Liver (tissue), 9 donors: ENCODE data around the gene DLST. TPM values are rescaled to one million over a fixed set of nuclear protein-coding genes. Genes with fewer than 3 reads are reported as not detected.

Experiments used
- DNase-seq: peaks from one replicate; pipeline ENCODE4 v3.0.0-alpha.2; 2017; ENCODE audit warnings: low spot score
- H3K27ac ChIP-seq, 2 donors: one replicate each; pipeline ENCODE4 v1.7.0; 2013; ENCODE audit warnings: inconsistent platforms in 2 of 2, low read length in 2 of 2, control low read depth in 1 of 2, low read depth in 1 of 2, mild to moderate bottlenecking in 1 of 2
- H3K27me3 ChIP-seq, 4 donors: one replicate each; pipeline versions ENCODE4 v1.6.1 to v1.7.0; 2013; ENCODE audit warnings: low read length in 3 of 4, inconsistent platforms in 1 of 4, mild to moderate bottlenecking in 1 of 4, moderate library complexity in 1 of 4; ENCODE audit not compliant: control insufficient read depth in 4 of 4, insufficient read depth in 4 of 4
- H3K36me3 ChIP-seq, 4 donors: one replicate each; pipeline versions ENCODE4 v1.6.1 to v1.7.0; 2013; ENCODE audit warnings: low read length in 3 of 4, mild to moderate bottlenecking in 3 of 4, low read depth in 1 of 4, moderate library complexity in 1 of 4; ENCODE audit not compliant: control insufficient read depth in 4 of 4, insufficient read depth in 3 of 4
- H3K4me1 ChIP-seq, 4 donors: one replicate each; pipeline versions ENCODE4 v1.6.1 to v1.7.0; 2013; ENCODE audit warnings: low read length in 3 of 4, mild to moderate bottlenecking in 3 of 4, moderate library complexity in 1 of 4; ENCODE audit not compliant: control insufficient read depth in 4 of 4, insufficient read depth in 4 of 4
- H3K4me3 ChIP-seq, 3 donors: one replicate each; pipeline versions ENCODE4 v1.6.1 to v1.7.0; 2013; ENCODE audit warnings: low read length in 3 of 3, control low read depth in 1 of 3, low read depth in 1 of 3, mild to moderate bottlenecking in 1 of 3
- H3K9ac ChIP-seq, 2 donors: one replicate each; pipeline ENCODE4 v1.7.0; 2013; ENCODE audit warnings: low read length in 2 of 2, mild to moderate bottlenecking in 2 of 2, moderate library complexity in 2 of 2, control low read depth in 1 of 2, low read depth in 1 of 2
- H3K9me3 ChIP-seq, 4 donors: one replicate each; pipeline versions ENCODE4 v1.6.1 to v1.7.0; 2013; ENCODE audit warnings: low read length in 3 of 4; ENCODE audit not compliant: control insufficient read depth in 4 of 4
- EGR1 ChIP-seq, 2 donors: IDR thresholded peaks; 2 replicates each; pipeline ENCODE4 v1.6.1; 2016 to 2018; ENCODE audit warnings: antibody characterized with exemption in 2 of 2, low read depth in 2 of 2
- FOXA1 ChIP-seq: IDR thresholded peaks from 2 replicates; pipeline ENCODE4 v1.6.1; 2016; ENCODE audit warnings: antibody characterized with exemption
- HNF4A ChIP-seq, 2 donors: conservative IDR thresholded peaks; 2 replicates each; pipeline ENCODE4 v1.6.1; 2016; ENCODE audit warnings: antibody characterized with exemption in 2 of 2, mild to moderate bottlenecking in 2 of 2
- HNF4G ChIP-seq: IDR thresholded peaks from 2 replicates; pipeline ENCODE4 v1.6.1; 2016; ENCODE audit warnings: antibody characterized with exemption
- JUND ChIP-seq, 2 donors: IDR thresholded peaks; 2 replicates each; pipeline ENCODE4 v1.6.1; 2016; ENCODE audit warnings: antibody characterized with exemption in 2 of 2
- MAX ChIP-seq: IDR thresholded peaks from 2 replicates; pipeline ENCODE4 v1.6.1; 2016; ENCODE audit warnings: antibody characterized with exemption
- NR2F2 ChIP-seq: IDR thresholded peaks from 2 replicates; pipeline ENCODE4 v1.6.1; 2016; ENCODE audit warnings: antibody characterized with exemption
- REST ChIP-seq: IDR thresholded peaks from 2 replicates; pipeline ENCODE4 v1.6.1; 2016; ENCODE audit warnings: antibody characterized with exemption, mild to moderate bottlenecking
- RXRA ChIP-seq, 2 donors: IDR thresholded peaks; 2 replicates each; pipeline ENCODE4 v1.6.1; 2017 to 2018; ENCODE audit warnings: antibody characterized with exemption in 2 of 2, mild to moderate bottlenecking in 1 of 2
- SP1 ChIP-seq: IDR thresholded peaks from 2 replicates; pipeline ENCODE4 v1.6.1; 2018; ENCODE audit warnings: antibody characterized with exemption, mild to moderate bottlenecking
- TAF1 ChIP-seq: conservative IDR thresholded peaks from 2 replicates; pipeline ENCODE4 v1.6.1; 2016; ENCODE audit warnings: antibody characterized with exemption, mild to moderate bottlenecking
- YY1 ChIP-seq: IDR thresholded peaks from 2 replicates; pipeline ENCODE4 v1.6.1; 2016; ENCODE audit warnings: antibody characterized with exemption, mild to moderate bottlenecking
- ZBTB33 ChIP-seq: IDR thresholded peaks from 2 replicates; pipeline ENCODE4 v1.6.1; 2016; ENCODE audit warnings: antibody characterized with exemption
- WGBS: extraction: QIAGEN DNeasy Blood & Tissue Kit; methylation state at CpG from one replicate; pipeline ENCODE4 v1.1.7; 2013; 5-methylcytosine and 5-hydroxymethylcytosine counted together
- polyA plus RNA-seq, 2 donors: library from polyadenylated mRNA; stranded (reverse) in 1 of 2; unstranded in 1 of 2; fragments of 200-250 nt in 1 of 2; fragments of >200 nt in 1 of 2; fragmentation: Nextera tagmentation in 1 of 2; extraction: Ambion mirVana in 1 of 2; gene quantifications; one replicate each; pipeline versions ENCODE4 v1.2.1 to v1.2.3, GENCODE V29; 2013 to 2015
- total RNA-seq, 2 donors: library from RNA; depleted of rRNA; stranded (reverse); fragments of >200 nt; gene quantifications; one replicate each; pipeline ENCODE4 v1.2.3, GENCODE V29; 2014
- donor health status: healthy.
- donor health status: healthy.
- donor health status: healthy.
- donor health status: healthy.
- donor health status: healthy.

DLST gene
- total and polyA plus RNA-seq, 4 donors: 10.7 to 69.3 (median 49.5) TPM

GRCh38 chr14:74922752-74923401 is 41.2 kb downstream of the DLST start, which contains the start of gene RPS6KL1:
RPS6KL1 (minus strand) TSS chr14:74923260; CDS start chr14:74921541, 1,719 bp downstream.
- Histone ChIP-seq H3K4me3 (peak within 1 kb of the TSS; percentile 63 to 77 (median 67)), H3K27ac (no peak within 1 kb of the TSS), H3K4me1 (peaks cover 0 to 11% (median 3%) of the 10 kb centered on the region in 4 donors), H3K27me3 (peaks cover 0 to 2% (median 0%) of the 10 kb centered on the region in 4 donors), H3K9ac (no peak within 1 kb of the TSS), H3K9me3 (no peaks in the 10 kb centered on the region), H3K36me3 (no peaks in the 10 kb centered on the region)
- TF ChIP-seq MAX: no peak
- TF ChIP-seq RXRA (IDR thresholded peaks at IDR 0.05): no peak
- TF ChIP-seq TAF1: no peak
- no peak for TF ChIP-seq NR2F2
- no peak for TF ChIP-seq HNF4G
- TF ChIP-seq JUND (IDR thresholded peaks at IDR 0.05): no peak
- no peak for TF ChIP-seq HNF4A (conservative IDR thresholded peaks at IDR 0.05)
- no peak for TF ChIP-seq YY1
- no peak for TF ChIP-seq ZBTB33
- no peak for TF ChIP-seq REST
- TF ChIP-seq FOXA1: no peak
- TF ChIP-seq SP1: no peak
- peak; percentile 81 for DNase-seq
- 7% methylated on average over 51 of the region's 51 CpGs for WGBS

GRCh38 chr14:74924061-74924460 is 42.3 kb downstream of the DLST start:
- Histone ChIP-seq H3K36me3 (no peaks in the 10 kb centered on the region), H3K4me3 (no peak overlapping the region), H3K9me3 (no peaks in the 10 kb centered on the region), H3K27ac (no peak overlapping the region), H3K4me1 (peaks cover 0 to 11% (median 3%) of the 10 kb centered on the region in 4 donors), H3K9ac (no peak overlapping the region), H3K27me3 (peaks cover 0 to 2% (median 0%) of the 10 kb centered on the region in 4 donors)
- no peak for TF ChIP-seq RXRA (IDR thresholded peaks at IDR 0.05)
- no peak for DNase-seq
- WGBS: 91% methylated on average over 11 of the region's 11 CpGs

- Histone ChIP-seq H3K9me3 (no peaks in the 10 kb centered on the region), H3K4me3 (no peak overlapping the region), H3K9ac (no peak overlapping the region), H3K27ac (no peak overlapping the region), H3K36me3 (no peaks in the 10 kb centered on the region), H3K27me3 (peaks cover 0 to 2% (median 0%) of the 10 kb centered on the region in 4 donors), H3K4me1 (peaks cover 0 to 10% (median 3%) of the 10 kb centered on the region in 4 donors)
- DNase-seq: no peak
- TF ChIP-seq EGR1 (IDR thresholded peaks at IDR 0.05; ENCODE audit: low read depth in 2 of 2) (no peak), NR2F2 (no peak), RXRA (IDR thresholded peaks at IDR 0.05) (no peak), MAX (no peak), HNF4G (no peak)
- 44% methylated on average over 6 of the region's 6 CpGs for WGBS
Observed at GRCh38 chr14:74927225-74927624, 45.5 kb downstream of the DLST start.
